ENCODE results near the gene PAM.

GRCh38 chr5:102902647-102903046 is 147.5 kb downstream of the PAM start:
- TF ChIP-seq CTCF (IDR thresholded peaks at IDR 0.05; ENCODE audit: control extremely low read depth in 1 of 3, insufficient read depth in 1 of 3, low read depth in 1 of 3, low read length in 3 of 3) (no peak), CHD2 (IDR thresholded peaks at IDR 0.05; ENCODE audit: low read length) (no peak), USF2 (IDR thresholded peaks at IDR 0.05; ENCODE audit: low read length) (no peak), ATF2 (IDR thresholded peaks at IDR 0.05; ENCODE audit: low read length) (no peak), RAD21 (IDR thresholded peaks at IDR 0.05 in 1 of 2, conservative IDR thresholded peaks at IDR 0.05 in 1 of 2; ENCODE audit: low read depth in 2 of 2, low read length in 2 of 2) (no peak), EP300 (IDR thresholded peaks at IDR 0.05; ENCODE audit: borderline replicate concordance in 1 of 2, low read depth in 2 of 2, low read length in 2 of 2) (no peak), GABPA (IDR thresholded peaks at IDR 0.05; ENCODE audit: borderline replicate concordance, insufficient read depth, low read length) (no peak), POLR2AphosphoS5 (IDR thresholded peaks at IDR 0.05; ENCODE audit: low read depth, low read length) (no peak), MAFK (IDR thresholded peaks at IDR 0.05; ENCODE audit: low read depth, low read length) (no peak), JUND (IDR thresholded peaks at IDR 0.05; ENCODE audit: low read length) (no peak), SRF (IDR thresholded peaks at IDR 0.05; ENCODE audit: low read depth, low read length) (no peak), KDM1A (IDR thresholded peaks at IDR 0.05; ENCODE audit: borderline replicate concordance, low read length) (no peak), POLR2A (IDR thresholded peaks at IDR 0.05; ENCODE audit: control extremely low read depth in 1 of 2, low read depth in 2 of 2, low read length in 2 of 2) (no peak)

All from H1 (cell line).